H1 (cell line): ENCODE results near the gene ORC2. TPM values are rescaled to one million over a fixed set of nuclear protein-coding genes. Genes with fewer than 3 reads are reported as not detected.

Experiments used
- CTCF ChIA-PET: fragments of 300-600 bp; sonication (Branson Sonifier 250); formaldehyde crosslinking; loops from one replicate; lab custom pipeline; 2021; ENCODE audit not compliant: partially characterized antibody; lab: Charles Lee
- POLR2A ChIA-PET: fragments of 300-600 bp; sonication (Branson Sonifier 250); formaldehyde crosslinking; loops from one replicate; lab custom pipeline; 2021; ENCODE audit warnings: inconsistent platforms; ENCODE audit not compliant: partially characterized antibody; lab: Charles Lee
- DNase-seq, 2 experiments: peaks; one replicate each; pipeline versions ENCODE4 v3.0.0 to v3.0.0-alpha.2; 2010 to 2022; ENCODE audit warnings: low spot score in 2 of 2, low read depth in 1 of 2, mixed read lengths in 1 of 2
- FAIRE-seq: peaks from 2 replicates; lab custom pipeline; 2011; peaks lifted over from hg19 to GRCh38; lab: Jason Lieb, UNC
- H2AFZ ChIP-seq: 2 replicates; pipeline ENCODE4 v1.8.1; 2012; ENCODE audit warnings: low read length, inconsistent platforms
- H2AK5ac ChIP-seq: 2 replicates; pipeline ENCODE4 v1.6.1; 2013; ENCODE audit warnings: low read depth, low read length
- H2BK120ac ChIP-seq: replicated peaks from 2 replicates; pipeline ENCODE3; 2013; ENCODE audit warnings: low read depth, low read length, inconsistent platforms
- H2BK12ac ChIP-seq: 2 replicates; pipeline ENCODE4 v1.6.1; 2013; ENCODE audit warnings: low read depth, low read length
- H2BK15ac ChIP-seq: 2 replicates; pipeline ENCODE4 v1.6.1; 2013; ENCODE audit warnings: low read length
- H2BK20ac ChIP-seq: 2 replicates; pipeline ENCODE4 v1.6.1; 2013; ENCODE audit warnings: low read length
- H2BK5ac ChIP-seq: 2 replicates; pipeline ENCODE4 v1.6.1; 2013; ENCODE audit warnings: low read depth, low read length
- H3K14ac ChIP-seq: 2 replicates; pipeline ENCODE4 v1.6.1; 2013; ENCODE audit warnings: inconsistent platforms; ENCODE audit not compliant: insufficient read length
- H3K18ac ChIP-seq: 2 replicates; pipeline ENCODE4 v1.6.1; 2013; ENCODE audit warnings: low read length; ENCODE audit errors: extremely low read depth
- H3K23ac ChIP-seq: 2 replicates; pipeline ENCODE4 v1.6.1; 2013; ENCODE audit warnings: inconsistent platforms; ENCODE audit not compliant: insufficient read length
- H3K23me2 ChIP-seq: 2 replicates; pipeline ENCODE4 v1.6.1; 2013; ENCODE audit warnings: low read depth, low read length
- H3K27ac ChIP-seq: 2 replicates; pipeline ENCODE4 v1.6.1; 2011; ENCODE audit warnings: low read depth, low read length, inconsistent platforms
- H3K27me3 ChIP-seq, 4 experiments: replicated peaks in 1 of 4; 1 replicate in 1 of 4; 2 replicates in 3 of 4; pipeline versions ENCODE4 v1.6.1 to v1.8.1; 2011 to 2013; ENCODE audit warnings: low read length in 3 of 4, mild to moderate bottlenecking in 3 of 4, inconsistent platforms in 2 of 4, mixed read lengths in 2 of 4, moderate library complexity in 1 of 4; ENCODE audit not compliant: control insufficient read depth in 3 of 4, insufficient read depth in 3 of 4; ENCODE audit errors: extremely low read depth in 1 of 4
- H3K36me3 ChIP-seq, 4 experiments: 2 replicates each; pipeline versions ENCODE4 v1.6.1 to v1.8.1; 2011 to 2013; ENCODE audit warnings: mild to moderate bottlenecking in 4 of 4, low read length in 3 of 4, moderate library complexity in 2 of 4, control low read depth in 1 of 4, inconsistent platforms in 1 of 4; ENCODE audit not compliant: insufficient read depth in 4 of 4, control insufficient read depth in 2 of 4
- H3K4ac ChIP-seq: replicated peaks from 2 replicates; pipeline ENCODE3; 2013; ENCODE audit warnings: low read length, low read depth, mixed read lengths, inconsistent platforms; ENCODE audit not compliant: insufficient read length
- H3K4me1 ChIP-seq, 4 experiments: replicated peaks in 1 of 4; 1 replicate in 1 of 4; 2 replicates in 3 of 4; pipeline versions ENCODE4 v1.6.1 to v1.8.1; 2011 to 2013; ENCODE audit warnings: low read length in 3 of 4, inconsistent platforms in 2 of 4, mixed read lengths in 1 of 4; ENCODE audit not compliant: insufficient read depth in 4 of 4, control insufficient read depth in 3 of 4
- H3K4me2 ChIP-seq, 2 experiments: 2 replicates each; pipeline versions ENCODE4 v1.6.1 to v1.8.1; 2011 to 2013; ENCODE audit warnings: low read depth in 2 of 2, low read length in 2 of 2, control low read depth in 1 of 2, inconsistent platforms in 1 of 2, mild to moderate bottlenecking in 1 of 2; ENCODE audit not compliant: insufficient read depth in 1 of 2
- H3K4me3 ChIP-seq, 4 experiments: fragments of 200-600, 300-600 bp in 1 of 4; sonication (generic), shearing (Covaris generic), sonication (Bioruptor Twin) in 1 of 4; 2 replicates each; pipeline versions ENCODE4 v1.5.1 to v1.8.1; 2011 to 2016; ENCODE audit warnings: low read length in 4 of 4, low read depth in 3 of 4, control low read depth in 2 of 4, inconsistent platforms in 2 of 4, mild to moderate bottlenecking in 2 of 4, mixed read lengths in 1 of 4, moderate library complexity in 1 of 4; ENCODE audit not compliant: insufficient read depth in 2 of 4; ENCODE audit errors: extremely low read depth in 1 of 4
- H3K56ac ChIP-seq: replicated peaks from 2 replicates; pipeline ENCODE3; 2013; ENCODE audit warnings: low read depth, mild to moderate bottlenecking, mixed read lengths, low read length, inconsistent platforms; ENCODE audit not compliant: insufficient read length
- H3K79me1 ChIP-seq: 2 replicates; pipeline ENCODE4 v1.6.1; 2013; ENCODE audit warnings: low read depth, low read length, control low read depth
- H3K79me2 ChIP-seq, 2 experiments: 2 replicates each; pipeline versions ENCODE4 v1.6.1 to v1.8.1; 2012 to 2013; ENCODE audit warnings: low read length in 2 of 2, mild to moderate bottlenecking in 2 of 2, inconsistent platforms in 1 of 2; ENCODE audit not compliant: insufficient read depth in 2 of 2, control insufficient read depth in 1 of 2
- H3K9ac ChIP-seq, 4 experiments: replicated peaks in 1 of 4; 1 replicate in 1 of 4; 2 replicates in 3 of 4; pipeline versions ENCODE4 v1.6.1 to v1.8.1; 2011 to 2013; ENCODE audit warnings: low read depth in 3 of 4, low read length in 3 of 4, control low read depth in 2 of 4, mild to moderate bottlenecking in 2 of 4, moderate library complexity in 2 of 4, inconsistent platforms in 1 of 4; ENCODE audit errors: extremely low read depth in 1 of 4
- H3K9me3 ChIP-seq, 2 experiments: 2 replicates each; pipeline versions ENCODE4 v1.6.1 to v1.8.1; 2012 to 2013; ENCODE audit warnings: mild to moderate bottlenecking in 2 of 2, moderate library complexity in 2 of 2, control low read depth in 1 of 2, inconsistent platforms in 1 of 2, low read depth in 1 of 2, low read length in 1 of 2, mixed read lengths in 1 of 2; ENCODE audit not compliant: insufficient read depth in 2 of 2
- H4K20me1 ChIP-seq, 2 experiments: replicated peaks in 1 of 2; 2 replicates each; pipeline versions ENCODE3 to v1.8.1; 2011 to 2013; ENCODE audit warnings: inconsistent platforms in 2 of 2, low read length in 2 of 2, mild to moderate bottlenecking in 1 of 2; ENCODE audit not compliant: insufficient read depth in 2 of 2, control insufficient read depth in 1 of 2
- H4K5ac ChIP-seq: 2 replicates; pipeline ENCODE4 v1.6.1; 2013; ENCODE audit warnings: low read length, low read depth, mixed read lengths, inconsistent platforms; ENCODE audit not compliant: insufficient read length
- H4K8ac ChIP-seq: 2 replicates; pipeline ENCODE4 v1.8.0; 2013; ENCODE audit warnings: mild to moderate bottlenecking, moderate library complexity, low read length, inconsistent platforms; ENCODE audit not compliant: insufficient read depth; ENCODE audit errors: extremely low read depth
- H4K91ac ChIP-seq: replicated peaks from 2 replicates; pipeline ENCODE3; 2013; ENCODE audit warnings: low read length, mixed read lengths, inconsistent platforms; ENCODE audit not compliant: insufficient read length
- BCL11A ChIP-seq, 2 experiments: IDR thresholded peaks; one replicate each; pipeline ENCODE4 v1.6.1; 2011; ENCODE audit warnings: low read depth in 2 of 2, low read length in 2 of 2, mild to moderate bottlenecking in 2 of 2
- EZH2 ChIP-seq: fragments of 200-600 bp; sonication (generic); IDR thresholded peaks from 2 replicates; pipeline ENCODE4 v1.7.1; 2012; ENCODE audit warnings: low read depth, mild to moderate bottlenecking, moderate library complexity, low read length, inconsistent platforms; ENCODE audit not compliant: severe bottlenecking
- POLR2A ChIP-seq, 2 experiments: IDR thresholded peaks; 1 replicate in 1 of 2; 2 replicates in 1 of 2; pipeline ENCODE4 v1.6.1; 2011; ENCODE audit warnings: low read depth in 2 of 2, low read length in 2 of 2, mild to moderate bottlenecking in 2 of 2; ENCODE audit errors: control extremely low read depth in 1 of 2
- YY1 ChIP-seq: IDR thresholded peaks from 2 replicates; pipeline ENCODE4 v1.6.1; 2011; ENCODE audit warnings: low read depth, mild to moderate bottlenecking, low read length
- ZNF274 ChIP-seq: IDR thresholded peaks from 2 replicates; pipeline ENCODE4 v1.7.0; 2012; ENCODE audit warnings: low read length, borderline replicate concordance; ENCODE audit errors: extremely low read depth
- WGBS, 2 experiments: shearing (Covaris generic) in 1 of 2; methylation state at CpG; one replicate each; pipeline versions ENCODE4 v1.1.6 to v1.1.7; 2013 to 2015; ENCODE audit warnings: low lambda C conversion rate in 2 of 2, mixed read lengths in 2 of 2, inconsistent platforms in 1 of 2, low coverage in 1 of 2, missing lambda C conversion rate in 1 of 2; ENCODE audit not compliant: insufficient replicate concordance in 2 of 2, insufficient coverage in 1 of 2, insufficient read length in 1 of 2; ENCODE audit errors: extremely low coverage in 1 of 2, missing lambda C conversion rate in 1 of 2; 5-methylcytosine and 5-hydroxymethylcytosine counted together
- polyA plus RNA-seq, 7 experiments: library from polyadenylated mRNA; depleted of rRNA in 3 of 7; stranded (reverse) in 5 of 7; unstranded in 2 of 7; fragments of >200 nt in 5 of 7; fragments of 200-250 nt in 2 of 7; gene quantifications; 1 replicate in 5 of 7; 2 replicates in 1 of 7; 4 replicates in 1 of 7; pipeline versions ENCODE4 v1.2.1 to v1.2.3, GENCODE V29; 2011 to 2013; ENCODE audit warnings: missing spikeins in 2 of 7, mixed read lengths in 2 of 7
- total RNA-seq: library from RNA; stranded (reverse); fragmentation: NEBNext Ultra II Directional; extraction: Animal tissue kit (Norgen Biotek cat#: 25700); gene quantifications from 2 replicates; pipeline ENCODE4 v1.2.1, GENCODE V29; 2021

The ORC2 gene
- total and polyA plus RNA-seq, 2 of the 8 experiments (the other 6 are each of a cell fraction or from before 2014, with no cell fraction given): 7.1 to 89.8 TPM

GRCh38 chr2:200944467-200945394 is 18.7 kb downstream of the ORC2 start:
- Histone ChIP-seq H3K79me2 (no peaks in the 10 kb centered on the region), H2BK120ac (no peak overlapping the region), H2BK15ac (no peak overlapping the region), H3K9ac (no peak overlapping the region), H3K9me3 (no peaks in the 10 kb centered on the region), H3K4me1 (no peaks in the 10 kb centered on the region), H3K23me2 (no peaks in the 10 kb centered on the region), H3K4me3 (no peak overlapping the region), H3K27ac (no peak overlapping the region), H3K79me1 (no peaks in the 10 kb centered on the region; the same call in 1 of the 2 replicates), H2BK12ac (no peak overlapping the region), H3K4ac (no peak overlapping the region), H3K4me2 (no peak overlapping the region), H3K23ac (no peak overlapping the region), H2AFZ (no peak overlapping the region), H3K56ac (no peak overlapping the region), H4K20me1 (no peaks in the 10 kb centered on the region), H4K5ac (no peak overlapping the region), H3K14ac (no peak overlapping the region), H2BK20ac (no peak overlapping the region), H3K18ac (no peak overlapping the region), H3K27me3 (no peaks in the 10 kb centered on the region), H2AK5ac (no peak overlapping the region), H2BK5ac (no peak overlapping the region), H3K36me3 (peaks cover 2 to 81% (median 29%) of the 10 kb centered on the region in 4 experiments), H4K8ac (no peak overlapping the region), H4K91ac (no peak overlapping the region)
- WGBS, 2 experiments: 89% methylated on average over 12 of the region's 12 CpGs; no CpG with 5 or more reads in 1 of the 2 experiments
- DNase-seq (no peak), FAIRE-seq (no peak)
- ChIA-PET CTCF (interaction anchor here (0.7 to 1.8 kb wide), 5 partner anchors 16 to 213 kb away, joined by 3 to 6 read pairs (median 4); no protein-coding TSS in a partner anchor), POLR2A (interaction anchor here (0.5 to 1.2 kb wide), 6 partner anchors 15 to 127 kb away, joined by 3 to 4 read pairs (median 3); partner anchors contain the start of genes NIF3L1 and PPIL3)
- TF ChIP-seq POLR2A (IDR thresholded peaks at IDR 0.05; ENCODE audit: control extremely low read depth in 1 of 2, low read depth in 2 of 2, low read length in 2 of 2): no peak
- TF ChIP-seq BCL11A (IDR thresholded peaks at IDR 0.05; ENCODE audit: low read depth in 2 of 2, low read length in 2 of 2): no peak
- no peak for TF ChIP-seq YY1
- no peak for TF ChIP-seq EZH2
- TF ChIP-seq ZNF274: no peak
